HG03520 (cell line): ENCODE measurements around the gene SDC4.

Experiments
- ATAC-seq: cut with Tn5 transposase; IDR thresholded peaks from one replicate; pipeline ENCODE4 v1.9.1; 2021; ENCODE audit warnings: mild to moderate bottlenecking, moderate library complexity; ENCODE audit not compliant: unreplicated experiment

Gene SDC4

GRCh38 chr20:45347936-45348778, at the start of gene SDC4:
TSS of gene SDC4 (minus strand) at chr20:45348424. CDS start at chr20:45348384, 40 bp downstream.
- no peak for ATAC-seq

GRCh38 chr20:45395114-45395415, 46.8 kb upstream of the SDC4 start:
- ATAC-seq: no peak

- no peak for ATAC-seq
These were observed 46.2 kb upstream of the SDC4 start for GRCh38 chr20:45394221-45395113.

- ATAC-seq: no peak
These were observed 44.5 kb upstream of the SDC4 start for GRCh38 chr20:45392733-45393132.

GRCh38 chr20:45391559-45391958, 43.3 kb upstream of the SDC4 start:
- no peak for ATAC-seq

GRCh38 chr20:45390931-45391330, 42.7 kb upstream of the SDC4 start:
- ATAC-seq: no peak

GRCh38 chr20:45387274-45387673, 39.0 kb upstream of the SDC4 start:
- ATAC-seq: no peak

GRCh38 chr20:45378191-45378590, 30.0 kb upstream of the SDC4 start, which contains the start of gene TP53TG5:
TSS of gene TP53TG5 (minus strand) at chr20:45378325. CDS start at chr20:45378236, 89 bp downstream.
- ATAC-seq: no peak

- no peak for ATAC-seq
These were observed 29.0 kb upstream of the SDC4 start for GRCh38 chr20:45377269-45377668.

- ATAC-seq: no peak
These were observed 26.7 kb upstream of the SDC4 start for GRCh38 chr20:45374966-45375365.

- ATAC-seq: no peak
These were observed 25.9 kb upstream of the SDC4 start for GRCh38 chr20:45374101-45374467.

- peak; percentile 60 for ATAC-seq
These were observed 25.3 kb upstream of the SDC4 start for GRCh38 chr20:45373353-45374100.

- no peak for ATAC-seq
These were observed 24.6 kb upstream of the SDC4 start for GRCh38 chr20:45372646-45373352.

- no peak for ATAC-seq
These were observed 24.0 kb upstream of the SDC4 start for GRCh38 chr20:45372241-45372640.

- no peak for ATAC-seq
These were observed 22.4 kb upstream of the SDC4 start for GRCh38 chr20:45370571-45371160.

GRCh38 chr20:45368221-45368980, 20.2 kb upstream of the SDC4 start:
- peak; percentile 80 for ATAC-seq

GRCh38 chr20:45367126-45367525, 18.9 kb upstream of the SDC4 start:
- no peak for ATAC-seq

GRCh38 chr20:45366631-45367030, 18.4 kb upstream of the SDC4 start:
- no peak for ATAC-seq

GRCh38 chr20:45366192-45366591, 18.0 kb upstream of the SDC4 start:
- ATAC-seq: no peak
